Activated CD4-positive, alpha-beta memory T cell treated with anti-CD3 and anti-CD28 coated beads for 36 hours (primary cell): ENCODE measurements around the gene CFAP57. TPM values are rescaled to one million over a fixed set of nuclear protein-coding genes. Genes with fewer than 3 reads are reported as not detected.

Experiments
- CTCF ChIA-PET: fragments of 350-600 bp; sonication (Branson Sonifier 250); formaldehyde crosslinking; loops from one replicate; lab custom pipeline; 2021; ENCODE audit warnings: antibody characterized with exemption, inconsistent platforms; lab: Charles Lee
- POLR2A ChIA-PET: fragments of 350-600 bp; sonication (Branson Sonifier 250); formaldehyde crosslinking; loops from one replicate; lab custom pipeline; 2021; ENCODE audit warnings: antibody characterized with exemption; lab: Charles Lee
- DNase-seq: peaks from one replicate; pipeline ENCODE4 v3.0.0-alpha.2; 2020
- H3K27ac Mint-ChIP-seq: one replicate; pipeline ENCODE4 v1.8.0; 2021; ENCODE audit warnings: mixed read lengths
- H3K27me3 Mint-ChIP-seq: one replicate; pipeline ENCODE4 v1.8.0; 2021; ENCODE audit warnings: mixed read lengths
- H3K36me3 Mint-ChIP-seq: one replicate; pipeline ENCODE4 v1.8.0; 2021; ENCODE audit warnings: mixed read lengths
- H3K4me1 Mint-ChIP-seq: one replicate; pipeline ENCODE4 v1.8.0; 2021; ENCODE audit warnings: low read depth, mixed read lengths
- H3K4me3 Mint-ChIP-seq: one replicate; pipeline ENCODE4 v1.8.0; 2021; ENCODE audit warnings: mild to moderate bottlenecking, mixed read lengths
- H3K9me3 Mint-ChIP-seq: one replicate; pipeline ENCODE4 v1.8.0; 2021; ENCODE audit warnings: mixed read lengths
- intact Hi-C: fragments of 100-400 bp; cut with micrococcal nuclease; formaldehyde crosslinking; loops from one replicate; pipeline ENCODE4 v1.15.1; 2023
- total RNA-seq, 2 experiments: library from RNA; stranded (reverse); gene quantifications; one replicate each; pipeline ENCODE4 v1.2.3, GENCODE V29; 2021

The CFAP57 gene
- total RNA-seq, 2 experiments from 2014 or later: 0.43 TPM; not detected in 1

DNA sequence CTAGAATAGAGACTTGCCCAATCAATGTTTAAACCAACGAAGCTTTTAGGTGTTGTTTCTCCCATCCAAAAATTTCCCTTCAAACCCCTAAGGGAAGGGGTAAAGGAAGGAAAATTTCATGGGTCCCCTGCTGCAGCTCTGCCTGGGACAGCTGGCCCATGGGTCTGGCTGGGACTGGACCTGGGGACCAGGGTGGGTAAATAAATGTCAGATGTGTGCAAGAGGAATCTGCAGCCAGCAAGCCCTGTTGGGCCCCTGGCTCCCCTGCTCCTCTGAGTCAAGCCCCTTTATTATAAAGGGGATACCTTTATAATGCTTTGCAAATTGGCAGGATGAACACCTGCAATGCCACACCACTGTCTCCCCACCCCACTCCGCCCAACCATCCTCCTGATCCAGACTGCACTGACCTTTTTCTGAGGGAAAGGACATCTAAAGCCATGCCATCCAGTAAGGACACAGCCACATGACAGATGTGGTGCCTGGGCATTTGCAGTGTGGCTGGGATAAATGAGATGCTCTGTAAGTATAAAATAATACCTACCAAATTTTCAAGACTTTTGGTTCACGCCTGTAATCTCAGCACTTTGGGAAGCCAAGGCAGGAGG is 95.8 kb downstream of the CFAP57 start:
- Mint-ChIP-seq H3K4me1 (peaks cover 8% of the 10 kb centered on the region), H3K9me3 (peaks cover 4% of the 10 kb centered on the region), H3K4me3 (no peak overlapping the region), H3K36me3 (no peaks in the 10 kb centered on the region), H3K27ac (no peak overlapping the region), H3K27me3 (peaks cover 5% of the 10 kb centered on the region)
- intact Hi-C loops: no loop called here
- CTCF ChIA-PET: no interaction called here
- POLR2A ChIA-PET: no interaction called here
- no peak for DNase-seq

DNA sequence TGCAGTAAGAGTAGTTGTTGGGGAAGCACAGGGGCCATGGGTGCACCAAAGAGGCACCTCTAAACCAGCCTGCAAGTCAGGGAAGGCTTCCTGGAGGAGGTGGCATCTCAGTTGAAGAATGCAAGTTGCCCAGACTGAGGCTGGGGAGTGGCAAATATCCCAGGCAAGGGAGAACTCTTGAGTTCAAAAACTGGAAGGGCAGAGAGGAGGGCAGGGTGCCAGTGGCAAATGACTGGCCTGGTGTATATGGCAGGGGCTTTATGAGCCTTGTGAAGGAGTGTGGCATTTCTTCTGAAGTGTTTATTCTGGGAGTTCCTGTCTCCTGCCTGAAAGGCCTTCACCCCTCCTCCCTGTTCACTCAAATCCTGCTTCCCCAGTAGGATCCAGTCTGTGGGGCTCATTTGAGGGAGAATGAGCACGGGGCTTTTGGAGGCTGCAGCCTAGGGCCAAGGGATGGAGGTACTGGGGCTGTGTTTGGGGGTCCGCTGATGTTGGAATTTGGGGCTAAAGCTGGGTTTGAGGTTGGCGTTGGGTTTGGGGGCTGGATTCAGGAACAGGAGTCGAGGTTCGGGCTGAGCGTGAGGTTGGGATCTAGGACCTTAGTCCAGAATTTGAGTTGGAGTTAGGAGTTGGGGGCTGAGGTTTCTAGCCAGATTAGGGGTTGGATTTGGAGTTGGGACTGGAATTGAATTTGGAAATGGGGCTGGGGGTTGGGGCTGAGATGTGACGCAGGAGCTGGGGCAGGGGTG is 97.7 kb downstream of the CFAP57 start, which contains the start of gene TMEM125:
TSS of gene TMEM125 (plus strand) at position 357 of the 749 bp plus-strand sequence. CDS start 2,740 bp downstream, outside the sequence.
- peaks cover 3% of the 10 kb centered on the region for H3K36me3 Mint-ChIP-seq
- H3K4me1 Mint-ChIP-seq: peaks cover 17% of the 10 kb centered on the region
- DNase-seq: no peak
- ChIA-PET CTCF (no interaction called here), POLR2A (no interaction called here)
- intact Hi-C loops: no loop called here
- H3K9me3 Mint-ChIP-seq: peaks cover 3% of the 10 kb centered on the region
- no peak within 1 kb of the TSS for H3K27ac Mint-ChIP-seq
- peaks cover 5% of the 10 kb centered on the region for H3K27me3 Mint-ChIP-seq
- peak within 1 kb of the TSS; percentile 7 for H3K4me3 Mint-ChIP-seq

DNA sequence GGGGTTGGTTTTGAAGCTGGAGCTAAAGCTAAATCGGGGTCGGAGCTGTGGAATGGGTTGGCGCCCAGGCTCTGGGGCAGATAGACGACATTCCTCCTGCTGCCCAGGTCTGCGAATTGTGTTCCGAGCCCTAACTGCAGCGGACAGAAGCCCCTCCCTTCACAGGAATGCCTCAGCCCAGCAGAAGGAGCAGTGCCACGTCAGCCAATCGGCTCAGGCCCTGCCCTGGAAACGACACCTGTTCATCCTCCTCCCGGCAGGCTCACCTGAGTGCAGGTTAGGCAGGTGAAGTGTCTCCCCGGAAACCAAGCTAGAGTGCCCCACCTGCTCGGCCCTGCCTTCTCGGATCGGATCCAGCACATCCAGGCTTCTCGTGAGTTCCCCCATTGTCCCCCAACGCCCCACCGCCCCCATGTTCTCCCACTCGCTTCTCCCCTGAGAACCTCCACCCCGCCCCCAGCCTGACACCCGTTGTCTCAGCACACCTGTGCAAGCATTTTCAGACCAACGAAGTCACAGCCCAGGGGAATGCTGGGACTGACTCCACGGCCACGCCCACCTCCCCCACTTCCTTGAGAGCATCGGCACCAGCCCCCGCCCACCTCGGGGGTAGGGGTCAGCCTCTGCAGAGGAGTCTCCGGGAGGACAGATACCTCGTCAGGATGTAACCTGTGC is 98.4 kb downstream of the CFAP57 start:
- H3K36me3 Mint-ChIP-seq: peaks cover 3% of the 10 kb centered on the region
- peaks cover 5% of the 10 kb centered on the region for H3K27me3 Mint-ChIP-seq
- H3K4me1 Mint-ChIP-seq: peaks cover 20% of the 10 kb centered on the region
- H3K4me3 Mint-ChIP-seq: peak overlapping the region; percentile 7
- intact Hi-C loops: no loop called here
- peak; percentile 36 for DNase-seq
- H3K9me3 Mint-ChIP-seq: peaks cover 3% of the 10 kb centered on the region
- ChIA-PET POLR2A (no interaction called here), CTCF (no interaction called here)
- no peak overlapping the region for H3K27ac Mint-ChIP-seq

DNA sequence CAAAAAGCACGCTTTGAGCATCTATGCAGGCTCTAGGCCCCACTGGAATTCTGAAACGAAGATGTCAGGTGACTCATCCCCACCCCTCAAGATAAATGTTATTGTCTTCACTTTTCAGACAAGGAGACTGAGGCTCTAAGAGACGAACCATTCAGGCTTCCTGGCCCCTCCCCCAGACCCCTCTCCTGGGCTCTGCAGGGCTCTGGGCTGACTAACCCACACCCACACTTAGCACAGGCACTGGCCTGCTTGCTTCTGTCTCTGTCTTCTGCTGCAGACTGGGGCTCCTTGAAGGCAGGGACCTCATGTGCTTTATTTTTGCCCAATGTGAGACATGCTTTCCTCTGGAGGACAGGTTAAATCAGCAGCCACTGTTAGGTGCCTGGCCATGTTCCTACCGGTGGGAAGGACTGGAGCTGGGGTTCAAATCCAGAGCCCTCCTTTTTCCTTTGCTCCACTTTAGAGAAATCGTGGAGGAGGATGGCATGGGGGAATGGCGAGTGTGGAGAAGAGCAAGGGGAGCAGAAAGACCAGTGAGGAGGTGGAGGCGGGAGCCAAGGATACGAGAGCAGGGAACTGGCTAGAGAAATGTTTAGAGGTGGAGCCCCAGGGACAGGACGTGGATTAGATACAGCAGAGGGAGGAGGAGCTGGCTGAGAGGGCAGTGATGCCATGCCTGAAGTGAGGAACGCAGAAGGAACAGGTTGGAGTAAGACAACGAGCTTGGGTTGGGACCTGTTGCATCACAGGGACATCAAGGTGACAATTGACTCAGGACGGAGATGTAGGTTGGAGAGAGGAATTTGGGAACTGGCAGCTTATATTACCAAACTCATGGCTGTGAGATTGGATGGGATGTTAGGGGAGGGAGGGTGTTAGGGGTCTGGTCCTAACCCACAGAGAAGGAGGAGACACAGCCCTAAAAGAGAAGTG is 99.3 kb downstream of the CFAP57 start:
- Mint-ChIP-seq H3K4me3 (peak overlapping the region; percentile 7), H3K27ac (no peak overlapping the region), H3K9me3 (peaks cover 3% of the 10 kb centered on the region), H3K36me3 (peaks cover 3% of the 10 kb centered on the region), H3K27me3 (peaks cover 5% of the 10 kb centered on the region), H3K4me1 (peaks cover 20% of the 10 kb centered on the region)
- CTCF ChIA-PET: no interaction called here
- POLR2A ChIA-PET: no interaction called here
- no peak for DNase-seq
- intact Hi-C loops: no loop called here

DNA sequence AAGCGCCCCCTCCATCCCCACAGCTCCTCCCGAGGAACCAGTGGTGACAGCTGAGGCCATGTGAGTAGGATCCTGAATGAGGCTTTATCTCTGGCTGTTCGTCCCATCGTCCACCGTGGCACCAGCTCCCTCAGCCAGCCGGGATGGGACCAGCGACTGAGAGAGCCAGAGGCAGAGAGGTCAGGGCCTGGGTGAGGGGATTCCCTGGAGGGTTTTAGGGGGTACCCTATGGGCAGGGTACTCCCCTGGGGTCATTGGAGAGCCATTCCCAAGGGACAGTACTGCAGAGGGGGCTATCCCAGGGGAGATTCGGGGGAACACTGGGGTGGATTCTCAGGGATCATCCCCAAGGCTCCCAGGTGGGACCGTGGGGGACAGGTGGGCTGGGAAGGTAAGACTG is 100.0 kb downstream of the CFAP57 start:
- ChIA-PET CTCF (no interaction called here), POLR2A (no interaction called here)
- H3K27ac Mint-ChIP-seq: no peak overlapping the region
- no peak for DNase-seq
- H3K4me3 Mint-ChIP-seq: no peak overlapping the region
- peaks cover 5% of the 10 kb centered on the region for H3K27me3 Mint-ChIP-seq
- H3K4me1 Mint-ChIP-seq: peaks cover 20% of the 10 kb centered on the region
- peaks cover 3% of the 10 kb centered on the region for H3K9me3 Mint-ChIP-seq
- peaks cover 3% of the 10 kb centered on the region for H3K36me3 Mint-ChIP-seq
- intact Hi-C loops: no loop called here

DNA sequence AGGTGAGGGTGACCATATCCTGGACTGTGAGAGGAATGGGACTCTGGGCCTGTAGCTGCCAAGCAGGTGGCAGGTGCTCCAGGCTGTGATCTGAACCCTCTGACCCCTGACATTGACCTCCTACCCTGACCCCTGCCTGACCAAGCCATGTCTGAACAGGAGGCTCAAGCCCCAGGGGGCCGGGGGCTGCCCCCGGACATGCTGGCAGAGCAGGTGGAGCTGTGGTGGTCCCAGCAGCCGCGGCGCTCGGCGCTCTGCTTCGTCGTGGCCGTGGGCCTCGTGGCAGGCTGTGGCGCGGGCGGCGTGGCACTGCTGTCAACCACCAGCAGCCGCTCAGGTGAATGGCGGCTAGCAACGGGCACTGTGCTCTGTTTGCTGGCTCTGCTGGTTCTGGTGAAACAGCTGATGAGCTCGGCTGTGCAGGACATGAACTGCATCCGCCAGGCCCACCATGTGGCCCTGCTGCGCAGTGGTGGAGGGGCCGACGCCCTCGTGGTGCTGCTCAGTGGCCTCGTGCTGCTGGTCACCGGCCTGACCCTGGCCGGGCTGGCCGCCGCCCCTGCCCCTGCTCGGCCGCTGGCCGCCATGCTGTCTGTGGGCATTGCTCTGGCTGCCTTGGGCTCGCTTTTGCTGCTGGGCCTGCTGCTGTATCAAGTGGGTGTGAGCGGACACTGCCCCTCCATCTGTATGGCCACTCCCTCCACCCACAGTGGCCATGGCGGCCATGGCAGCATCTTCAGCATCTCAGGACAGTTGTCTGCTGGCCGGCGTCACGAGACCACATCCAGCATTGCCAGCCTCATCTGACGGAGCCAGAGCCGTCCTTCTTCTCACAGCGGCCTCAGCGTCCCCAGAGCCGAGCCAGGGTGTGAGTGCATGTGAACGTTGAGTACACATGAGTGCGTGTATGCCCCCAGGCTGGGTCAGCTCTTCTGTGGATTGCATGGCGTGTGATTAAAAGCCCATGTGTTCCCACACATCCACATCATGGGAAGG is 100.7 kb downstream of the CFAP57 start:
- Mint-ChIP-seq H3K36me3 (peaks cover 3% of the 10 kb centered on the region), H3K27me3 (peaks cover 5% of the 10 kb centered on the region), H3K4me3 (no peak overlapping the region), H3K27ac (no peak overlapping the region), H3K4me1 (peaks cover 20% of the 10 kb centered on the region), H3K9me3 (peaks cover 3% of the 10 kb centered on the region)
- intact Hi-C loops: no loop called here
- POLR2A ChIA-PET: no interaction called here
- CTCF ChIA-PET: no interaction called here
- DNase-seq: no peak

DNA sequence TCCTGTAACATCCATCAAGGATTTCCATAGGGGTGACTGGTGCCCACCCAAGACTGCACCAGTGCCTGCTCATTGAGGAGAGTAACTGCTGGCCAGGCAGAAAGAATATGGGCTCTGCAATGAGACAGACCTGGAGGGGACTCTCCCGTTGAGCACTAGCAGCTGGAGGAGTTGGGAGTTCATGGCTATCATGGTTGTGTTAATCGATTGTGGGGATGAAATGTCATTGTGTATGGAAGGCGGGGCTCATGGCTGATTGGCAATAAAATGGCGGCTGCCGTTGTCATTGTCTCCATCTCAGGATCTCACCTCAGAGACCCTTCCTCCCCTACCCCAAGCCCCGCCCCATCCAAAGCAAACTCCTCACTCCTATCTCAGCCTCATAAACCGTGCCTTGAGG is 101.6 kb downstream of the CFAP57 start:
- CTCF ChIA-PET: no interaction called here
- Mint-ChIP-seq H3K4me3 (no peak overlapping the region), H3K27me3 (peaks cover 5% of the 10 kb centered on the region), H3K27ac (no peak overlapping the region), H3K4me1 (peaks cover 20% of the 10 kb centered on the region), H3K36me3 (peaks cover 3% of the 10 kb centered on the region), H3K9me3 (peaks cover 3% of the 10 kb centered on the region)
- DNase-seq: no peak
- intact Hi-C loops: no loop called here
- POLR2A ChIA-PET: no interaction called here

DNA sequence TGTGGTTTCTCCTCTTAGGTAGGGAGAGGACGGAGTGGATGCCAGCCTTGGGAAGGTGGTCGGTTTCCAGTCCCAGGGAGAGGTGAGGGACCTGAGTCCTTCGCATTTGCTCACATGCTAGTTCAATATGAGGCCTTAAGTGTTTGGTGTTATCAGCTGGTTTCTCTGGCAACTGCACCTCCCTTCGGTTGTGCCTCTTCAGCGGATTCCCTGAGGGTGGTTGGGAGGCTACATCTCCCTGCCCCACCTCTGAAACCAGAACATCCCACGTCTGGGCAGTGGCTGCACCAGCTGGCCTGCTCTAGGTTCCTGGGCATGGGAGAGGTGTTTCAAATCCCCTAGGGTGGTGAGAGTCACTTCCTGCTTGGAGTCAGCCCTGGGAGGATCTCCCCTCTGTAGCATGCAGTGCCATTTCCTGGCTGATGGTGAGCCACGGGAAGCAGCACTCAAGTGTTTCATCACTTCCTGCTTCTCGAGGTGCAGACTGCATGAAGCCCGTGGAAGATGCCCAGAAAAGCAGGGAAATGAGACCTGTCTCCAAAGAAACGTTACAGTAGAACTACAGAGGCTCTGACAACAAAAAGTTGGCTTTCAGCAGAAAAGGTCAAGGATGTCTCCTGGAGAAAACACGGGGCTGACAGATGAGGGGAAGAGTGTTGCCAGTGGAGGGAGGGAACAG is 102.1 kb downstream of the CFAP57 start:
- Mint-ChIP-seq H3K9me3 (peaks cover 3% of the 10 kb centered on the region), H3K4me1 (peaks cover 20% of the 10 kb centered on the region), H3K27ac (peak overlapping the region; percentile 75), H3K27me3 (peaks cover 5% of the 10 kb centered on the region), H3K4me3 (no peak overlapping the region), H3K36me3 (peaks cover 3% of the 10 kb centered on the region)
- ChIA-PET POLR2A (no interaction called here), CTCF (no interaction called here)
- DNase-seq: peak; percentile 63
- intact Hi-C loops: no loop called here

DNA sequence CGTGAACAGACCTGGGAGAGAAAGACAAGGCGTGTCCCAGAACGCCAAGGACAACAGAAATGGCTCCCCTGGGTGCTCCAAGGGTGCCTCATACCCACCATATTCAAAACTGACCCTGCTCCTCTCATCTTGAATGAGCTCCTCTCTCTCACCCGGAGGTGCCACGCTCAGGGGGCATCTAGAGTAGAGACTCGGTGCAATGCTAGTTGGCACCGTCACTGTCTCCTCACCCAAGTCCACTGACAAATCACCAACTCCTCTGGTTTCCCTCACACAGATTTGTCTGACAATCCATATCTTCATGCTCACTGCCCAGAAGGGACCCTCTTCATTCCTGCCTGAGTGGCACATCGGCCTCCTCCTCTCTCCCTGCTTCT is 102.7 kb downstream of the CFAP57 start:
- Mint-ChIP-seq H3K27me3 (peaks cover 5% of the 10 kb centered on the region), H3K27ac (peak overlapping the region; percentile 75), H3K4me3 (no peak overlapping the region), H3K4me1 (peaks cover 20% of the 10 kb centered on the region), H3K36me3 (peaks cover 3% of the 10 kb centered on the region), H3K9me3 (peaks cover 3% of the 10 kb centered on the region)
- intact Hi-C loops: no loop called here
- POLR2A ChIA-PET: no interaction called here
- CTCF ChIA-PET: no interaction called here
- no peak for DNase-seq

DNA sequence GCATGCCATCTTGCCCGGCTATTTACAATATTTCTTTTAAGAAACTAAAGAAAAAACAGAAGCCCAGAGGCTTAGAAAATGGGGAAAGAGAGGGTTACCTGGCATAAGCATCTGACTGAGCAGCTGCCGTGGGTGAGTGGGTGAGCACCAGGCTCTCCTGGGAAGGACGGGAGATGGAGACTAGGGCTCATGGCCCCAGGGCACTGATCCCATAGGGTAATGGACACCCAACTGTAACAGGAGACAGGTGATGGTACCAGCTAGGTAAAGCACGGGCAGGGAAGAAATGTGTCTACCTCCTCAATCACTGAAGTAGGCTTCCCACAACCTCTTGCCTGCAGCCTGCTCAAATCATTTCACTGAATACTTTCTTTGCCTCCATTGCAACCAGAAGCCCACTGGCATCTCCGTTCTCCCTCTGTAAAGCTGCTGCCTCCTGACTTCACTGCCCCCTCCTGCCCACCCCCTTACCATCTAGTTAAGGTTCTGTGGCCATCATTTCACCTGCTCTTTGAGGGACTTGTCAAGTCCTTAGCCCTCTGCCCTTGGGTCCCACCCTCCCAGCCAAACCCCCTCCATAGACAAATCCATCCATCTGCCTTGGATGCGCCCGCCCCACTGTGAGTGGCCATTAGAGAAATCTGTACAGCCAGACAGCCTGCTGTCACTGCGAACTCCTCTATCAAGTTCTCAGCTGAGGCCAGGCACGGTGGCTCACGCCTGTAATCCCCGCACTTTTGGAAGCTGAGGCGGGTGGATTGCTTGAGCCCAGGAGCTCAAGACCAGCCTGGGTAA is 103.9 kb downstream of the CFAP57 start:
- H3K4me1 Mint-ChIP-seq: peaks cover 14% of the 10 kb centered on the region
- DNase-seq: peak; percentile 5
- ChIA-PET POLR2A (no interaction called here), CTCF (no interaction called here)
- intact Hi-C loops: no loop called here
- peaks cover 4% of the 10 kb centered on the region for H3K27me3 Mint-ChIP-seq
- no peak overlapping the region for H3K4me3 Mint-ChIP-seq
- H3K9me3 Mint-ChIP-seq: peaks cover 3% of the 10 kb centered on the region
- H3K36me3 Mint-ChIP-seq: peaks cover 3% of the 10 kb centered on the region
- no peak overlapping the region for H3K27ac Mint-ChIP-seq
